WTC11 (cell line): ENCODE measurements around the gene NOB1. TPM values are rescaled to one million over a fixed set of nuclear protein-coding genes. Genes with fewer than 3 reads are reported as not detected.
"Not testable (repeated sequence)": the region's sequence is repeated elsewhere in the genome, so short reads cannot be mapped to it uniquely, and the experiment has no call there.

Source experiments
- ATAC-seq: fragments of 200-7000 bp; cut with Tn5 transposase; 2 replicates; pipeline ENCODE4 v1.10.0; 2021; ENCODE audit warnings: mild to moderate bottlenecking, moderate library complexity
- CTCF ChIA-PET: fragments of 300-600 bp; sonication (Branson Sonifier 250); formaldehyde crosslinking; loops from one replicate; lab custom pipeline; 2021; ENCODE audit warnings: antibody characterized with exemption; lab: Charles Lee
- POLR2A ChIA-PET: fragments of 350-600 bp; sonication (Branson Sonifier 250); formaldehyde crosslinking; loops from one replicate; lab custom pipeline; 2021; ENCODE audit warnings: antibody characterized with exemption; lab: Charles Lee
- DNase-seq: peaks from one replicate; pipeline ENCODE4 v3.0.0; 2021; ENCODE audit warnings: low spot score
- H3K27ac Mint-ChIP-seq: 2 replicates; pipeline ENCODE4 v1.8.0; 2021; ENCODE audit warnings: mixed read lengths
- H3K27me3 Mint-ChIP-seq: 2 replicates; pipeline ENCODE4 v1.8.0; 2021; ENCODE audit warnings: low read depth, mild to moderate bottlenecking, moderate library complexity, mixed read lengths
- H3K36me3 Mint-ChIP-seq: 2 replicates; pipeline ENCODE4 v1.8.0; 2021; ENCODE audit warnings: mixed read lengths
- H3K4me1 Mint-ChIP-seq: 2 replicates; pipeline ENCODE4 v1.8.0; 2022; ENCODE audit warnings: mixed read lengths
- H3K4me3 Mint-ChIP-seq: 2 replicates; pipeline ENCODE4 v1.8.0; 2021; ENCODE audit warnings: mild to moderate bottlenecking, moderate library complexity, mixed read lengths
- H3K9me3 Mint-ChIP-seq: 2 replicates; pipeline ENCODE4 v1.8.0; 2021; ENCODE audit warnings: mixed read lengths
- ATF1 ChIP-seq: sonication (generic); formaldehyde crosslinking; IDR thresholded peaks from 2 replicates; pipeline ENCODE4 v1.8.1; 2023; ENCODE audit warnings: mild to moderate bottlenecking, moderate library complexity, missing genetic modification reagents
- ATF2 ChIP-seq: sonication (generic); formaldehyde crosslinking; IDR thresholded peaks from 2 replicates; pipeline ENCODE4 v1.8.1; 2022; ENCODE audit warnings: low read depth, missing genetic modification reagents, borderline replicate concordance
- CTCF ChIP-seq: fragments of 200-600 bp; IDR thresholded peaks from 2 replicates; pipeline ENCODE4 v1.8.0; 2022; ENCODE audit warnings: antibody characterized with exemption
- E2F4 ChIP-seq: sonication (generic); formaldehyde crosslinking; IDR thresholded peaks from 2 replicates; pipeline ENCODE4 v1.8.1; 2022; ENCODE audit warnings: low read depth, mild to moderate bottlenecking, moderate library complexity, missing genetic modification reagents, borderline replicate concordance
- FOXK1 ChIP-seq: sonication (generic); formaldehyde crosslinking; IDR thresholded peaks from 2 replicates; pipeline ENCODE4 v1.8.0; 2022; ENCODE audit warnings: mild to moderate bottlenecking, moderate library complexity, missing genetic modification reagents
- GABPB1 ChIP-seq: sonication (generic); formaldehyde crosslinking; IDR thresholded peaks from 2 replicates; pipeline ENCODE4 v1.8.1; 2023; ENCODE audit warnings: mild to moderate bottlenecking, missing genetic modification reagents
- MAX ChIP-seq: sonication (generic); formaldehyde crosslinking; IDR thresholded peaks from 2 replicates; pipeline ENCODE4 v1.8.0; 2022; ENCODE audit warnings: mild to moderate bottlenecking, missing genetic modification reagents
- NR1H2 ChIP-seq: sonication (generic); formaldehyde crosslinking; IDR thresholded peaks from 2 replicates; pipeline ENCODE4 v1.9.0; 2021; ENCODE audit warnings: mild to moderate bottlenecking, moderate library complexity, missing genetic modification reagents
- NR2C2 ChIP-seq: sonication (generic); formaldehyde crosslinking; IDR thresholded peaks from 2 replicates; pipeline ENCODE4 v1.8.0; 2022; ENCODE audit warnings: mild to moderate bottlenecking, missing genetic modification reagents
- NR3C1 ChIP-seq: sonication (generic); formaldehyde crosslinking; conservative IDR thresholded peaks from 2 replicates; pipeline ENCODE4 v1.8.1; 2023; ENCODE audit warnings: low read depth, mild to moderate bottlenecking, missing genetic modification reagents
- PREB ChIP-seq: sonication (generic); formaldehyde crosslinking; IDR thresholded peaks from 2 replicates; pipeline ENCODE4 v1.8.1; 2022; ENCODE audit warnings: mild to moderate bottlenecking, missing genetic modification reagents, moderate library complexity, borderline replicate concordance
- SMAD4 ChIP-seq: sonication (generic); formaldehyde crosslinking; IDR thresholded peaks from 2 replicates; pipeline ENCODE4 v1.8.0; 2022; ENCODE audit warnings: mild to moderate bottlenecking, missing genetic modification reagents
- TCF7 ChIP-seq: sonication (generic); formaldehyde crosslinking; IDR thresholded peaks from 2 replicates; pipeline ENCODE4 v1.8.0; 2022; ENCODE audit warnings: mild to moderate bottlenecking, low read depth, missing genetic modification reagents, moderate library complexity
- ZNF532 ChIP-seq: fragments of 250-450 bp; sonication (Bioruptor Pico); IDR thresholded peaks from 2 replicates; pipeline ENCODE4 v1.9.0; 2021; ENCODE audit warnings: mild to moderate bottlenecking, borderline replicate concordance
- total RNA-seq: library from RNA; stranded (reverse); gene quantifications from 3 replicates; pipeline ENCODE4 v1.2.3, GENCODE V29; 2021

NOB1 gene
- total RNA-seq, 1 experiment from 2014 or later, result 88.0 TPM

GRCh38 chr16:69761983-69762813 is 7.5 kb upstream of the NOB1 start, which contains the start of gene WWP2 (continued):
- no peak for TF ChIP-seq CTCF
- TF ChIP-seq NR3C1, result no peak
- no peak for TF ChIP-seq E2F4 (CRISPR knock-in tag)
- TF ChIP-seq ZNF532 (CRISPR knock-in tag), result no peak
- no peak for TF ChIP-seq NR2C2 (CRISPR knock-in tag)
- no peak for TF ChIP-seq PREB (CRISPR knock-in tag)
- no peak for TF ChIP-seq SMAD4 (CRISPR knock-in tag)
- TF ChIP-seq ATF1 (CRISPR knock-in tag), result no peak
- peak; percentile 53; the same call in 1 of the 2 replicates for TF ChIP-seq GABPB1 (CRISPR knock-in tag)
- no peak for TF ChIP-seq NR1H2 (CRISPR knock-in tag)
- no peak for TF ChIP-seq TCF7 (CRISPR knock-in tag)
- peak; percentile 44 for TF ChIP-seq MAX (CRISPR knock-in tag)
- no peak for TF ChIP-seq ATF2
- TF ChIP-seq FOXK1 (CRISPR knock-in tag), result 0 out of 2 replicates have a peak, but pooled peaks have one; percentile 40

- Mint-ChIP-seq H3K4me1 (peaks cover 11% of the 10 kb centered on the region), H3K36me3 (peaks cover 10% of the 10 kb centered on the region), H3K27me3 (peaks cover 38% of the 10 kb centered on the region)
- POLR2A ChIA-PET, H3K4me3 Mint-ChIP-seq, H3K9me3 Mint-ChIP-seq, DNase-seq, H3K27ac Mint-ChIP-seq, ATAC-seq, CTCF ChIA-PET: not testable (repeated sequence)
Measured at GRCh38 chr16:69757375-69757774, 2.6 kb upstream of the NOB1 start.
